HG02981 (cell line): ENCODE measurements around the gene NDRG2.

Experiments
- ATAC-seq: cut with Tn5 transposase; IDR thresholded peaks from one replicate; pipeline ENCODE4 v1.9.1; 2021; ENCODE audit warnings: mild to moderate bottlenecking, moderate library complexity; ENCODE audit not compliant: unreplicated experiment

The NDRG2 gene

DNA sequence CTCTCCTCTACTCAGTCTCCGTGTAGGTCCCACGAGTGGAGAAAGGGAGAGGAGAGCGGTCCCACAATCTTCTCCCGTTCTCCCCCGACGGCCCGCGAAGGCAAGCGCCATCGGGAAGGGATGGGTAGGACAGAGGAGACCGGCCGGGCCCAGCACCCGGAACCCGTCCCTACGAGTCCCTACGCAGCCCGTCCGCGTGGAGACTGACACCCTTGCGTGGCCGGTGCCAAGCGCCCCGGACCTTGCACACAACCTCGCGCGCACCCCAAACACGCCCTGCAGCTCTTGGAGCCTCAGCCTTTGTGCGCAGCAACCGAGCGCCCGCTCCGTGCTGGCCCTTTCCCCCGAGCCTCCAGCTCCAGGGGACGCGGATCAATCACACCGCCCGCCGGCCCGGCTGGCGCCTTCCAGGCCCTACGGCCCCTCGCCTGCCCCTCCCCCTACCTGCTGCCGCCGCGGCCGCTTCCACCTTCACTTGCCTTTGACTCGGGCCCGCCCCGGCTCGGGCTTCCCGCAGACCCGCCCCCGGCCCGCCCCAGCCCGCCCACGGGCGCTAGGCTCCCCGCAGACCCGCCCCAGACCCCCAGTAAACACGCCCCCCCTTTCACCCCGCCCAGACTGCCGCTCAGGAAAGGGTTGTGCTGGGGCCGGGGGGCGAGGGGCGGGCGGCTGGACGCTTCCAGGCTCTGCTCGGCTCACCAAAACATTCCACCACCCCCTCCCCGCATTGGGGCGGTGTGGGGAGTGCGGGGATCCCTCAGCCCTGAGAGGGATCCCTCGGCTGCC is at the start of gene NDRG2:
TSS of gene NDRG2 (minus strand) at position 477 of the 786 bp plus-strand sequence. CDS start 1,746 bp downstream, outside the sequence.
- no peak for ATAC-seq

DNA sequence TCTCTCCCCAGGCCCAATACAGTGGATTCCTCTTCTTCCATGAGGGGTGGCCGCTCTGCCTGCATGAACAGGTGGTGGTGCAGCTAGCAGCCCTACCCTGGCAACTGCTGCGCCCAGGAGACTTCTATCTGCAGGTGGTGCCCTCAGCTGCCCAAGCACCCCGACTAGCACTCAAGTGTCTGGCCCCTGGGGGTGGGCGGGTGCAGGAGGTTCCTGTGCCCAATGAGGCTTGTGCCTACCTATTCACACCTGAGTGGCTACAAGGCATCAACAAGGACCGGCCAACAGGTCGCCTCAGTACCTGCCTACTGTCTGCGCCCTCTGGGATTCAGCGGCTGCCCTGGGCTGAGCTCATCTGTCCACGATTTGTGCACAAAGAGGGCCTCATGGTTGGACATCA is 49.1 kb upstream of the NDRG2 start:
- no peak for ATAC-seq

DNA sequence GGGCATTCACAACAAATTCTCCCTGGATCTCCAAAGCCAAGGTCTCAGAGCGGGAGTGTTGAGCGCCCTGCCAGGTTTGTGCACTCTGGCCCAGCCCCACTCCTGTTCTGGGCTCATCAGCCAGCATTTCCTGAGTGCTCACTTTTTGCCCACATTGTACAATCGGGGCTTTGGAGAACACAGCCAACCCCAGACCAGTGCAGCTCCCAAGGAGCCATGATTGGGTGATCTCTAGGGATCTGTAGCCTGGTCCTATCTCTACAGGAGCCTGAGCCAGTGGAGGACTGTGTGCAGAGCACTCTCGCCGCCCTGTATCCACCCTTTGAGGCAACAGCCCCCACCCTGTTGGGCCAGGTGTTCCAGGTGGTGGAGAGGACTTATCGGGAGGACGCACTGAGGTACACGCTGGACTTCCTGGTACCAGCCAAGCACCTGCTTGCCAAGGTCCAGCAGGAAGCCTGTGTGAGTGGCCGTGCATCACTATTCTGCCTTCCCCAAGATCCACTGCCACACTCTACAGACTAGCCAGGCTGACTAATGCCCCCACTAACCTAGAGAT is 48.0 kb upstream of the NDRG2 start:
- no peak for ATAC-seq

DNA sequence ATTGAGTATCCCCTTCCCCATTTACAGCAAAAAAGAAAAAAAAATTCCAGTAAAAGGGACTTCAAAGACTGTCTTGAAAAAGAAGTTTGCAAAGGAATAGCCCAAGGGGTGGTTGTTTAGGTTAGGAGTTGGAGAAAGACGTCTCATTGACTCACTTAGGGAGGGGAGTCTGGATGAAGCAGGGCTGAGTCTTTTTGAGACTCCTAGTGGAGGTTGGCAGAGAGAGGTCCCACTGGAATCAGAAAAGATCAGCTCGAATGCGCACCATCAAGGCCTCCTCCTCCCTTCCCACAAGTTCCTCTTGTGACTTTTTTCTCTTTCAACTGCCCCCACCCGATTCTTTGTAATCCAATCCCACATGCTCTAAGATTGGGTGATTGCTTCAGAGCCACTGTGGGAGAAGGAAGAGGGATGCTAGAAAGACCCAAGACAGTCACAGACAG is 47.2 kb upstream of the NDRG2 start:
- ATAC-seq, result no peak

DNA sequence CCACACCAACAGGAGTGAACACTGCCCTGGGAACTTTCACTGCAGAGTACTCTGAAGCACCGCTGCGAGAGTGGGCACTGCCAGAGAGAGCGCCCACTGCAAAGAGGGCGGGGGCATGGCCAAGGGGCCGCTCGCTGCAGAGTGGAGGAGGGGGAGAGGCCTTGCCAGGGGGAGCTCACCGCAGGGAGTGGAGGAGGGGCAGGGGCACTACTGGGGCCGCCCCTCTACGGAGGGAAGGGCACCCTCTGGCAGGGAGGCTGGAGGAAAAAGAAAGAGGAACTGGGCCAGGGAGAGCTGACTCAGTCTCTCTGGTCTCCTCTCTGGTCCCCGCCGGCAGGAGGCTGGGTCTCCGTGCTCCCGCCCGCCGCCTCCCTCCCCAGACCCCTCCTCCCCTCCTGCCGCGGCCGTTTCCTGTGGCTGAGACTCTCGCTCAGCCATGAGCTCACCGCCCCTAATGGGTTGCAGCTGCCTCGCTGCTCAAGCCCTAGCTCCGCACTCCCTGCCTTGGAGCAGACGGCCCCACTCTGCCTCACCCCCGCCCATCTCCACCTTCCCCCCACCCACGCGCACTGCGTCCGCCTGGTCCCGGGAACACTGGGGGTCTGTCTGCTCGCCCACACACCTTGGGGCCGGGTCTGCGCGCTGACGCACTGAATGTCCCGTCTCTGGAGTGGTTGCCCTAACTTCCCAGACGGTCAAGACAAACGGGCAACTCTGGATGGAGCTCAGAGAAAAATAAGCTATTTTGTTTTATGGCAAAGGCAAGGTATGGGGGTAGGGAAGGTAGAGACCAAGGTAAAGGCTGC is 46.6 kb upstream of the NDRG2 start:
- ATAC-seq, result peak; percentile 60

DNA sequence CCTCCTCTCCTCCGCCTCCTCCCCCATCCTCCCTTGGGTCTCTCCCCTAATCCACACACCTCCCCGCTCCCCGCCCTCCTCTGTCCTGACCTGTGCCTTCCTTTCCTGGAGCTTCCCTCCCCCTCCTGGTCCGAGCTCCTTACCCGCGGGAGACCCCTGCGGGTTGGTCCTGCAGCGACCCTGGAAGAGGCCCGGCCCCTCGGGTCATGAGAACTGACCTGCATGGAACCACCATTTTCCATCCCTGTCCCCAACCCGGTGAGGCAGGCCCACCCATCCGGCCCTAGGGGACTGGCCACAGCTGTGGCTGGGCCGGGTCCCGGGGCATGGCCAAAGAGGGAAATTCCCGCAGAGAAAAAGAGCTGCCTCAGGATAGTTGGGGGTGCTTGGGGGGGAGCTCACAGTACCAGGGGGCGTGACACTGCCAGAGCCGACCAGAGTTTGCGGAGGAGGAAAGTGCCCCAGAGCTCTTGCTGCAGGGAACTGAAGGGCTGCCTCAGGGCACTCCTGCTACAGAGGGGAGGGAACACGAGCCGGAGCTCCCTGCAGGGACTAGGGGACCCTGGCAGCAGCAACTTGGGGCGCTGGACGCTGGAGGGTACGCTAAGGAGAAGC is 45.9 kb upstream of the NDRG2 start:
- peak; percentile 11 for ATAC-seq

DNA sequence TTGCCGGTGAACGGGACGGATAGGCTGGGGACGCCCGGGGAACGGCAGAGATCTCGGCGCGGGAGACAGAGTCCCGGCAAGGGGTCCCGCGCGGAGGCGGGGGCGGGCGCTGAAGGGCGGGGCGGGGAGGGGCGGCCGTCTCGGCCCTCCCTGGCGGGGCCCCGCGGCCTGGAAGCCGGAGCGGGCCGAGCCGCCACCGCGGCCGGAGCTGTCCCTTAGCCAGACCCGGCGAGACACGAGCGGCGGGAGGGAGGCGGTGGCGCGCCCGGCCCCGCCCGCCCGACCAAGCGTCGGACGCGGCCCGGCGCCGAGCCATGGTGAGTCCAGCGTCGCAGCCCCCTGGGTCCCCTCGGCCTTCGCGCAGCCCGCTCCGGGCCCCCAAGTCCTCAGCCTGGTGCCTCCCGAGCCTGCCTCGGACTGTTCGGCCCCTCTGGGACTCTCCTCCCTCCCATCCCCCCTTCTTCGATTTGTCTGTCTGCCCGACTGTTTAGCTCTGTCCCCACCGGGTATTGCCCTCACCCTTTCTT is 45.3 kb upstream of the NDRG2 start, which contains the start of gene ARHGEF40:
TSS of gene ARHGEF40 (plus strand) at position 222 of the 527 bp plus-strand sequence. CDS start at position 315, 93 bp downstream.
- no peak for ATAC-seq

DNA sequence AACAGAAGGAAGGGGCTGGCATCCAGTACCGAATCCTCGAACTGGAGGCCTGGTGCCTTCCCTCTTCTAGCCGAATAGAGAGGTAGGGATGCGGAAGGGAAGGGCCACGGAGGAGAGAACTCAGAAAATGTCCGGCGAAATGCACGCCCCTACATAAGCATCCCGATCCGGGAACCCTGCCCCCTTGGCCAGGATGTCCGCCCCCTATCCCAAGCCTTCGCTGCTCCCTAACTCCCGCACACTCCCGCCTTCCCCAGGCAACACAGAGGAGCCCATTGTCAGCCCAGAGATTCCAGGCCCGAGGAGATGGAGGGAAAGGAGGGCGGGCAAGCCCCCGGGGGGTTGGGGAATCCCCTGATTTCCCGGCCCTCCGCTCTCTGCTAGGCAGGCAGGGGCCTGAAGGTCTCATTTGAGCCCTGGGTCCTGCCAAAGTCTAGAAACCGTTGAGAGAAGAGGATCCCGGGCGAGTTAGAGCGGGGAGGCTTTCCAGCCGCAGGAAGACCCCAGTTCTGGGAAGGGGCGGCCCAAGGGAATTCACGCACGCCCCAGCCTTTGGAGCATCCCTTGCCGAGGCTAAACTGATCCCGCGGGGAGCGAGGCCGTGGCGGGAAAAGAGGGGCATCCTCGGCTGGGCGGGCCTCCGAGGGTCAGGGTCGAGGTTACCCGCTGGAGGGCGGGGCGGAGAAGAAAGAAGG is 44.7 kb upstream of the NDRG2 start:
- no peak for ATAC-seq

DNA sequence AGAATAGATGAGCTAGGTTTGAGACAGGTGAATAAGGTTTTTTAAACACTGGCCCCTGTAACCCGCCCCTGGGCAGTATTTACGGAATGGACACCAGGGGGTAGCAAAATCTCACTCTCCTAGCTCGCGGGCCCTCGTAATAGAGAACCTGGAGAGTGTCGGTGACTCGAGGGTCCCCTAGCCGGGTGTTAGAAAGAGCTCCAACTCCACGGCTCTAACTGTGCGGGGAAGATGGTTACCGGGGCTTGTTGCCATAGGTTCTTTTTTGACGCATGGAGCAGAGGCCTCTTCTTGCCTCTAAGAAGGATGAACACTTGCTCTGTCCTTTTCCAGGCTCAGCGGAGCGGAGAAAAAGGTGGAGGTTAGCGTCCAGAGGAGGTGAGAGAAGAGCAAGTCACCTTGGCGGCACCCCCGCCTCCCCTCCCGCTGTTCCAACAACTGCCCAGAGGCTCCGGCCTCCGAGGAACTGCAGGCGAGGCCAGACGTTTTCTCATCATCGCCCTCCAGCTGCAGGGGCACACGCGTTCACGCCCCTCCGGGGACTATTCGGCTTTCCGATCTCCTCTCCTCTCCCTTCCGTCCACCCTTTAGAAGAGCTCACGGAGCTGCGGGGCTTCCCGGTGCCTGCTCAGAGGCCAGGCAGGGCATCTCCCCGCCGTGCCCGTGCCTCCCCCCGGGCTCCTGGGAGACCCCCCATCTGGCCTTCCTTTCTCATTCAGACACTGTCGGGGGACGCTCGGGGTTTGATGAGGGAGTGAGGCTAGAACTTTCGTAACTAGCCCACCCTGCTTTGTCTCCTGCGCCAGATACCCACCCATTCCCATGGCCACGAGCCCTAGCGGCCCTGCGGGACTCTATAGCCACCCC is 43.9 kb upstream of the NDRG2 start:
- ATAC-seq, result no peak

DNA sequence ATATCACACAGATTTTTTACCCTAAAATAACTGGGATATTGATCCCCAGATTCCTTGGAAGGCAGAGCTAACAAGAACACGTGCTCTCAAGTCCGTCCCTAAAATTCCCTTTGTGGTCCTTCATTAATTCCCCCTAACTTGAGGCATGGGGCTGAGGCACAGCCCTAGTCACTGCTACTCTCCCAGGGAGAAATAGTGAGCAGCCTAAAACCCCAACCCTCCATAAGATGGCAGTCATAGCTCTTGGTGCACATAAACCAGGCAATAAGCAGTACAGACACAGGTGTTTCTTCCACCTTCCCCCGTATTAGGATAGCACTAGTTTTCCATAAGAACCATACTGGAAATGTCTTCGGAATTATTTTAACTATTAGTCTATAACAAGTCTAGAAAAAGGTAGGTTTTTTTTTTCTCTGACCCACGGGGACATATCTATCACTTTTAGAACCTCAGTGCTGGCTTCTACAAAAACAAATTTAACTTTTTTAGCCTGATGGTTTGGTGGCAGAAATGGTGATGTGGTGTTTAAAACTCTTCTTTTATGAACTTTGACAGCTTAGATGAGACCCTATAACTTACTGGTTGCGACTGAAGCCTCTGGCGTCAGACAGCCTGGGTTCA is 42.1 kb upstream of the NDRG2 start:
- no peak for ATAC-seq

DNA sequence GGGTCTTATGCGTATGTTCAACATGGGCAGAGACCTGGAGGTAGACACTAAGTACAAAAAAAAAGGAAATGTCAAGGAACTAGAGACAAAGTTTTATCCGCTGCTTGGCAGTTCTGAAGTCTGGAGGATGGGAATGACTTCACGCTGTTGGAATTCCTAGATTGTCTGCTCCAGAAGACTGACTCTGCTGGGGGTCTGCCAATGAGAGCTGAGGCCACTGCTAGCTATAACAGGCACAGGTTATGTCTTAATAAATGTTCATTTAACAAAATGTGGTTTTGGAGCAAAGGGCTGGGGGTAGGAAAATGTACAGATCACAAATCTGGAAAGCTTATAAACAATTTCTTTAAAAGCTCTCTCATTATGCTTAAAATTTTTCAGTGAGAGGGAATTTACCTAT is 38.6 kb upstream of the NDRG2 start:
- no peak for ATAC-seq

DNA sequence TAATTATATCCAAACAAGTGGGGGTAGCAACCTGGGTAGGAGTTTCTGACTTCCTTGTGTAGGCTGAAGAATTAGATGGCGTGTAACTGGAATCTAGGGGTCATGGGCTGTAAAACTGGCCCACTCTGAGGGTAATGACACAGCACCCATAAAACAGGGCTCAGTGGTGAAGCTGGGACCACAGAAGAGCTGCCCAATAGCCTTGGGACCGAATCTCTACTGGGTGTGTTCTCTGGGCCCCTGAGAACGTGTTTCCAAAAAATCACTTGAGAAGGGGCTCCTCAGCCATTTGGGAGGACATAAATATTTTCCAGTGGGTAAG is 36.4 kb upstream of the NDRG2 start:
- ATAC-seq, result no peak

DNA sequence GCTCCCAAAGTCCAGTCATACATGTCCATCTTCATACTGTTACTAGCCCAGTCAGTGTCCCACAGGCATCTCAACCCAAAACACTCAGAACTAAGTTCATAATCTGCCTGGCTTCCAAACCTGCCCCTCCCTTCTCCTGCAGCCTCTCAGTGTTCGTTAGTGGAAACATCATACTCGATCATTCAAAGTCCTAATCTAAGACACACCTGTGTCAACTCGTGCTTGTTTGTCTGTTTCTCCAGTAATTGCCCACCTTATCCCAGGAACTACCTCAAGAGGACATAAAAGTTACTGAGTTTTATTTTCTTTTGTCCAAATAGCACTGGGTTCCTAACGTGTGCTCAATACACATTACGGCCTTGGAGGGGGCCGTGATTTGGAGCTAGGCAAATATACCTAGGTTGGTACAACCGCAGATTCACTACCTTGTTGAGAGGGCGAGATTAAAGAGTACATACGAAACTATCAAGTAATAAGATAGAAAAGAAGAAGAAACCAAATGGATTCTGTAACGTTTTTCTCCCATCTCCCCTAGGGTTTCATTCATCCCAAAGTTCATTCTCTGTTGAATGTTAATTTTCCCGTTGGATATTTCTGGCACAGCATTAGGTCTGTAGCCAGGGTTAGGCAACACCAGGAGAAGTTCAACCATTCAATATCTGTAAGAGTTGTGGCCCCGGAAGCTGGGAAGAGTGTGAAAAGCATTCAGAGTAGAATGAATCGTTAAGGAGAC is 35.9 kb upstream of the NDRG2 start:
- no peak for ATAC-seq

DNA sequence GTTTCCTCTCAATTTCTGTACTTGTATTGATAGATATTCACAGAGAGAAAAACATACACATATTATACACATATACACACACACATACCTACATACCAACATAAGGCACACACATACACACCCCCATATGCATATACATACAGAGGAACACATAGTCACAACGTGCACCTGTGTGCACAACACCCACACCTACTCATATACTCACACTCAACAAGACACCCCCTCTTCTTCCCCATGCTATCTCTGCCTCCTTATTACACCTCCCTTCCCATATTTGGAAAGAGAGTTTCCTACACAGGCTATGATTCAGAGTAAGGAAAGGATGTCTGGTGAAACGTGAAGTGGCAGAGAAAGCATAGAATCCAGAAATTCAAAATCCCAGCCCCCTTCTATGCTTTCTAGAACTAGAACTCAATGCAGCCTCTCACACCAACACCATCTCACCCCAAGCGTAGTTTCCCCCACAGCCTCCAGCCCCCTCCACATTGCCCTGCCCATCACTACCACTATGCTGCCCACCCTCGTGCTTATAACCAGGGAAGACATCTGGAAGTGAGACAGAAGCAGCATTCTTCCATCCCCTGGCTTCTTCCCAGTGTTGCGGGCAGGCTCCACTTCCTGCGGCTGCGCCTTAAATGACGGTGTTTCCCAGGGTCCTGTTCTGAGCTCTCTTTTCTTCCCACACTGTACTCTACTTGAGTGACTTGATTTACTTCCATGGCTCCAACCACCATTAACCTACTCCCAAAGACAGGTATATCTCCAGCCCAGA is 35.2 kb upstream of the NDRG2 start:
- ATAC-seq, result no peak

DNA sequence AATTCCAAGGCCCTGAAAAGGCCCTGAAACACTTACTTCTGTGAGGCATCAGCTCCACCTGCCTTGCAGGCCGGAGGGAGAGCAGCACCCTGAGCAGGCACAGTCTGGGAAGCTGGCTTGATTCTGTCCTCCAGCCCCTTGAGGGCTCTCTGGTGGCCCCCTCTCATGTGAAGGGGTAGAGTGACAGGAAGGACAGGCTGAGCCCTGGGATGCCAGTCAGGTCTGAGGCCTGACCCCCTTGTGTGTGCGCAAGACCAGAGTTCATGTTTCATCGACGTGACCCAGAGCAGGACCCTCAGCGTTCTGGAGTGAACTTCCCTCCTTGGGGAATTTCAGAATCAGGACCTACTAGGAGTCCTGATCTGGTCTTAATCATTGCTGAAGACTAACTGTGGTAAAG is 34.0 kb upstream of the NDRG2 start:
- ATAC-seq, result no peak

DNA sequence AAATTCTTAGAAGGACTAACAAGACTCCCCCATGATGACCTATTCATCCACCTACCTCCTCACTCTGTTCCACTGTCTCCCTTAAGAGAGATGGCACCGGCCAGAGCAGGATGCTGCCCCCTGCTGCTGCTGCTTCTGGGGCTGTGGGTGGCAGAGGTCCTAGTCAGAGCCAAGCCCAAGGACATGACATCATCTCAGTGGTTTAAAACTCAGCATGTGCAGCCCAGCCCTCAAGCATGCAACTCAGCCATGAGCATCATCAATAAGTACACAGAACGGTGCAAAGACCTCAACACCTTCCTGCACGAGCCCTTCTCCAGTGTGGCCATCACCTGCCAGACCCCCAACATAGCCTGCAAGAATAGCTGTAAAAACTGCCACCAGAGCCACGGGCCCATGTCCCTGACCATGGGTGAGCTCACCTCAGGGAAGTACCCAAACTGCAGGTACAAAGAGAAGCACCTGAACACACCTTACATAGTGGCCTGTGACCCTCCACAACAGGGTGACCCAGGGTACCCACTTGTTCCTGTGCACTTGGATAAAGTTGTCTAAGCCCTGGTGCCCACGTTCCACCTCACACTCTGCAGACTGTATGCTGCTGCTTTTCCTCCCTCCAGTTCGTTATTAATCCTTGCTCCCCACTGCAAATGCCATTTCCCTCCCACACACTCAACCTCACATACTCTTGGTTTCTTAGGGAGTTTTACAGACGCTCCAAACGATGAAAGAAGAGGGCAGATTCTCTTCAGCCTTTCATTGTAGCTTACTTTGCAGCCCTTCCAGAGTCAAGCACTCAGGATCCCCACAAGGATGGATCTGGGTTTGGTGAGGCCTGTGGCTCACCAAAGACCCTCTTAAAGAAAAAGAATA is 33.2 kb upstream of the NDRG2 start, which contains the start of gene RNASE8:
TSS of gene RNASE8 (plus strand) at position 20 of the 873 bp plus-strand sequence. CDS start at position 91, 71 bp downstream.
- no peak for ATAC-seq
